MM.1S (cell line): Measurements from ENCODE around the gene ELK1.

Experiments used
- DNase-seq: peaks from one replicate; pipeline ENCODE4 v3.0.0-alpha.2; 2015
- H2AFZ ChIP-seq: fragments of 300-600 bp; sonication (generic); 2 replicates; pipeline ENCODE4 v1.6.0; 2016; ENCODE audit warnings: antibody characterized with exemption, low read length
- H3F3A ChIP-seq: fragments of 300-600 bp; sonication (generic); 2 replicates; pipeline ENCODE4 v1.6.1; 2016; ENCODE audit warnings: mild to moderate bottlenecking, antibody characterized with exemption, low read length, moderate library complexity, mixed read lengths; ENCODE audit not compliant: insufficient read depth
- H3K27ac ChIP-seq: fragments of 300-600 bp; sonication (generic); 2 replicates; pipeline ENCODE4 v1.5.1; 2016; ENCODE audit warnings: mild to moderate bottlenecking, low read length
- H3K27me3 ChIP-seq: fragments of 300-600 bp; sonication (generic); replicated peaks from 2 replicates; pipeline ENCODE4 v1.6.0; 2016; ENCODE audit warnings: low read length; ENCODE audit not compliant: insufficient read depth
- H3K36me3 ChIP-seq: fragments of 300-600 bp; sonication (generic); replicated peaks from 2 replicates; pipeline ENCODE4 v1.6.1; 2016; ENCODE audit warnings: mild to moderate bottlenecking, low read length, mixed read lengths; ENCODE audit not compliant: insufficient read depth
- H3K4me1 ChIP-seq: fragments of 300-600 bp; sonication (generic); 2 replicates; pipeline ENCODE4 v1.6.1; 2016; ENCODE audit warnings: low read length, mixed read lengths
- H3K4me2 ChIP-seq: fragments of 300-600 bp; sonication (generic); 2 replicates; pipeline ENCODE4 v1.6.0; 2016; ENCODE audit warnings: low read depth, low read length
- H3K4me3 ChIP-seq: fragments of 300-600 bp; sonication (generic); 2 replicates; pipeline ENCODE4 v1.5.1; 2016; ENCODE audit warnings: low read length, mixed read lengths
- H3K79me2 ChIP-seq: fragments of 300-600 bp; sonication (generic); 2 replicates; pipeline ENCODE4 v1.6.1; 2016; ENCODE audit warnings: mixed run types, low read length, mixed read lengths
- H3K9ac ChIP-seq: fragments of 300-600 bp; sonication (generic); 2 replicates; pipeline ENCODE4 v1.6.1; 2016; ENCODE audit warnings: low read length, mixed read lengths
- H3K9me2 ChIP-seq: fragments of 300-600 bp; sonication (generic); replicated peaks from 2 replicates; pipeline ENCODE4 v1.6.1; 2016; ENCODE audit warnings: mild to moderate bottlenecking, low read length, mixed read lengths; ENCODE audit not compliant: insufficient read depth
- H3K9me3 ChIP-seq: fragments of 300-600 bp; sonication (generic); replicated peaks from 2 replicates; pipeline ENCODE4 v1.6.1; 2016; ENCODE audit warnings: mild to moderate bottlenecking, low read length, mixed read lengths; ENCODE audit not compliant: insufficient read depth
- H4K20me1 ChIP-seq: fragments of 300-600 bp; sonication (generic); 2 replicates; pipeline ENCODE4 v1.6.1; 2016; ENCODE audit warnings: mild to moderate bottlenecking, low read length, moderate library complexity, mixed read lengths; ENCODE audit not compliant: insufficient read depth
- EZH2 ChIP-seq: fragments of 300-600 bp; sonication (generic); optimal IDR thresholded peaks from 2 replicates; pipeline ENCODE3; 2017; ENCODE audit warnings: low read depth, mild to moderate bottlenecking, antibody characterized with exemption, low read length, mixed read lengths
- EZH2phosphoT487 ChIP-seq: fragments of 300-600 bp; sonication (generic); IDR thresholded peaks from 2 replicates; pipeline ENCODE4 v1.6.1; 2018; ENCODE audit warnings: antibody characterized with exemption, low read length
- TF ChIP-seq, protein P1 (sequence below): fragments of 300-600 bp; sonication (generic); IDR thresholded peaks from 2 replicates; pipeline ENCODE4 v1.5.1; 2016; ENCODE audit warnings: antibody characterized with exemption, low read length, mixed read lengths

Gene ELK1

GRCh38 chrX:47661539-47661938 is 11.2 kb upstream of the ELK1 start:
- H3K4me1 ChIP-seq, result no peaks in the 10 kb centered on the region
- H2AFZ ChIP-seq, result no peak overlapping the region
- H3K36me3 ChIP-seq, result no peaks in the 10 kb centered on the region
- DNase-seq, result no peak
- H4K20me1 ChIP-seq, result no peaks in the 10 kb centered on the region
- no peak overlapping the region for H3K27ac ChIP-seq
- H3K9me2 ChIP-seq, result no peaks in the 10 kb centered on the region
- H3K79me2 ChIP-seq, result peaks cover 8% of the 10 kb centered on the region
- H3K27me3 ChIP-seq, result no peaks in the 10 kb centered on the region
- H3K9ac ChIP-seq, result no peak overlapping the region
- H3K9me3 ChIP-seq, result no peaks in the 10 kb centered on the region
- no peak overlapping the region for H3K4me2 ChIP-seq
- H3F3A ChIP-seq, result no peaks in the 10 kb centered on the region
- no peak for TF ChIP-seq EZH2
- TF ChIP-seq, protein P1, sequence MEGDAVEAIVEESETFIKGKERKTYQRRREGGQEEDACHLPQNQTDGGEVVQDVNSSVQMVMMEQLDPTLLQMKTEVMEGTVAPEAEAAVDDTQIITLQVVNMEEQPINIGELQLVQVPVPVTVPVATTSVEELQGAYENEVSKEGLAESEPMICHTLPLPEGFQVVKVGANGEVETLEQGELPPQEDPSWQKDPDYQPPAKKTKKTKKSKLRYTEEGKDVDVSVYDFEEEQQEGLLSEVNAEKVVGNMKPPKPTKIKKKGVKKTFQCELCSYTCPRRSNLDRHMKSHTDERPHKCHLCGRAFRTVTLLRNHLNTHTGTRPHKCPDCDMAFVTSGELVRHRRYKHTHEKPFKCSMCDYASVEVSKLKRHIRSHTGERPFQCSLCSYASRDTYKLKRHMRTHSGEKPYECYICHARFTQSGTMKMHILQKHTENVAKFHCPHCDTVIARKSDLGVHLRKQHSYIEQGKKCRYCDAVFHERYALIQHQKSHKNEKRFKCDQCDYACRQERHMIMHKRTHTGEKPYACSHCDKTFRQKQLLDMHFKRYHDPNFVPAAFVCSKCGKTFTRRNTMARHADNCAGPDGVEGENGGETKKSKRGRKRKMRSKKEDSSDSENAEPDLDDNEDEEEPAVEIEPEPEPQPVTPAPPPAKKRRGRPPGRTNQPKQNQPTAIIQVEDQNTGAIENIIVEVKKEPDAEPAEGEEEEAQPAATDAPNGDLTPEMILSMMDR, result no peak
- no peak for TF ChIP-seq EZH2phosphoT487
- no peak overlapping the region for H3K4me3 ChIP-seq

DNA sequence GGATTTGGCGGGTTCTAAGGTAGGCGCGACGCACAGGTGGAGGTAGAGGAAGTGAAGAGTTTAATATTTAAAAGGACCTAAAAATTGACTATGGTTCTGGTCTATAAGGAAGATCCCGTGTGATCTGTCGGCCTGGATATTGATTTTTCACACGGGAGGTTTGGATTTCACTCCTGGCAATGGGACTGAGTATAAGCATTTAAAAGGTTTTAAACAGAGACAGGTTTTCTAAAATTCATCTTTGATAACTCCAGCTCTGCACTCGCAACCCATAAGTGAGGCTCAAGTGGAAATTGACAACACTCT is 9.0 kb upstream of the ELK1 start:
- peak overlapping the region; percentile 99; the same call in 1 of the 2 replicates for H3K27ac ChIP-seq

GRCh38 chrX:47658684-47659420 is 8.5 kb upstream of the ELK1 start, which contains the start of gene UXT:
Gene UXT (minus strand): TSS chrX:47659180. CDS start chrX:47658927, 253 bp downstream.
- Histone ChIP-seq H3K9me2 (no peaks in the 10 kb centered on the region), H3K9me3 (no peaks in the 10 kb centered on the region), H3K4me3 (peak within 1 kb of the TSS; percentile 78), H3K4me1 (no peaks in the 10 kb centered on the region), H3F3A (no peaks in the 10 kb centered on the region), H3K79me2 (peaks cover 8% of the 10 kb centered on the region), H3K4me2 (peak within 1 kb of the TSS; percentile 63), H3K9ac (peak within 1 kb of the TSS; percentile 95), H4K20me1 (no peaks in the 10 kb centered on the region), H2AFZ (peak within 1 kb of the TSS; percentile 57), H3K36me3 (0 out of 2 replicates have a peak, but pooled peaks cover 3% of the 10 kb centered on the region), H3K27me3 (no peaks in the 10 kb centered on the region), H3K27ac (peak within 1 kb of the TSS; percentile 99)
- DNase-seq, result peak; percentile 91
- no peak for TF ChIP-seq EZH2

More for the DNA sequence above, 9.0 kb upstream of the ELK1 start:
- no peaks in the 10 kb centered on the region for H3K9me2 ChIP-seq
- peak overlapping the region; percentile 57 for H2AFZ ChIP-seq
- H4K20me1 ChIP-seq, result no peaks in the 10 kb centered on the region
- H3K4me2 ChIP-seq, result peak overlapping the region; percentile 35; the same call in 1 of the 2 replicates
- H3K9ac ChIP-seq, result peak overlapping the region; percentile 95; the same call in 1 of the 2 replicates
- no peaks in the 10 kb centered on the region for H3K9me3 ChIP-seq
- DNase-seq, result no peak
- peaks cover 8% of the 10 kb centered on the region for H3K79me2 ChIP-seq
- H3F3A ChIP-seq, result no peaks in the 10 kb centered on the region
- no peaks in the 10 kb centered on the region for H3K4me1 ChIP-seq
- H3K4me3 ChIP-seq, result peak overlapping the region; percentile 78; the same call in 1 of the 2 replicates
- no peaks in the 10 kb centered on the region for H3K27me3 ChIP-seq
- 0 out of 2 replicates have a peak, but pooled peaks cover 3% of the 10 kb centered on the region for H3K36me3 ChIP-seq
- TF ChIP-seq, protein P1, result no peak

GRCh38 chrX:47658301-47658683 is 7.9 kb upstream of the ELK1 start:
- TF ChIP-seq EZH2, result no peak
- TF ChIP-seq, protein P1, result no peak
- H3K79me2 ChIP-seq, result peaks cover 8% of the 10 kb centered on the region
- DNase-seq, result no peak
- peak overlapping the region; percentile 78 for H3K4me3 ChIP-seq
- H3K27me3 ChIP-seq, result no peaks in the 10 kb centered on the region
- no peak overlapping the region for H2AFZ ChIP-seq
- H3K4me1 ChIP-seq, result no peaks in the 10 kb centered on the region
- no peaks in the 10 kb centered on the region for H3K9me2 ChIP-seq
- H4K20me1 ChIP-seq, result no peaks in the 10 kb centered on the region
- no peaks in the 10 kb centered on the region for H3K9me3 ChIP-seq
- 0 out of 2 replicates have a peak, but pooled peaks cover 3% of the 10 kb centered on the region for H3K36me3 ChIP-seq
- peak overlapping the region; percentile 99; the same call in 1 of the 2 replicates for H3K27ac ChIP-seq
- H3F3A ChIP-seq, result no peaks in the 10 kb centered on the region
- peak overlapping the region; percentile 95 for H3K9ac ChIP-seq
- peak overlapping the region; percentile 63; the same call in 1 of the 2 replicates for H3K4me2 ChIP-seq
